Measurements from ENCODE around the gene OTUD5. TPM values are rescaled to one million over a fixed set of nuclear protein-coding genes. Genes with fewer than 3 reads are reported as not detected.

Gene OTUD5
- total RNA-seq, 1 donor from 2014 or later = 21.2 TPM

DNA sequence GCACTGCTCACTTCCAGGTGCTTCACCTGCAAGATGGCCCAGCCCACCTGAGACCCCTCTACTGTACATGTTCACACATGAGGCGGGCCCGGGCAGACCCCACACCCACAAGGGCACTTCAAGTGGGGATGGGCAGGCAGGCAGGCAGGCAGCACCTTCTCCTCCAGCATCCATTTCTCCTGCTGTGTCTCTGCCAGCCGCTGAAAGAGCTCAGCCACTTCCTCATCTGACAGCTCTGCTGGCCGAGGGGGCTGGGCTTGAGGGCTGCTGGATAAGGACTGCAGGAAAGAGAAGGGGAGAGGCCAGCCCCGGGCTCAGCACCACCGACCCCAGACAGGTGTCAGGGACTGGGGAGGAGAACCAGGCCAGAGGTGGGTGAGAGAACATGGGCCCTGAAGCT is 18.7 kb upstream of the OTUD5 start:
- H3K36me3 ChIP-seq = peaks cover 24% of the 10 kb centered on the region
- TF ChIP-seq, protein P1, sequence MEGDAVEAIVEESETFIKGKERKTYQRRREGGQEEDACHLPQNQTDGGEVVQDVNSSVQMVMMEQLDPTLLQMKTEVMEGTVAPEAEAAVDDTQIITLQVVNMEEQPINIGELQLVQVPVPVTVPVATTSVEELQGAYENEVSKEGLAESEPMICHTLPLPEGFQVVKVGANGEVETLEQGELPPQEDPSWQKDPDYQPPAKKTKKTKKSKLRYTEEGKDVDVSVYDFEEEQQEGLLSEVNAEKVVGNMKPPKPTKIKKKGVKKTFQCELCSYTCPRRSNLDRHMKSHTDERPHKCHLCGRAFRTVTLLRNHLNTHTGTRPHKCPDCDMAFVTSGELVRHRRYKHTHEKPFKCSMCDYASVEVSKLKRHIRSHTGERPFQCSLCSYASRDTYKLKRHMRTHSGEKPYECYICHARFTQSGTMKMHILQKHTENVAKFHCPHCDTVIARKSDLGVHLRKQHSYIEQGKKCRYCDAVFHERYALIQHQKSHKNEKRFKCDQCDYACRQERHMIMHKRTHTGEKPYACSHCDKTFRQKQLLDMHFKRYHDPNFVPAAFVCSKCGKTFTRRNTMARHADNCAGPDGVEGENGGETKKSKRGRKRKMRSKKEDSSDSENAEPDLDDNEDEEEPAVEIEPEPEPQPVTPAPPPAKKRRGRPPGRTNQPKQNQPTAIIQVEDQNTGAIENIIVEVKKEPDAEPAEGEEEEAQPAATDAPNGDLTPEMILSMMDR (IDR thresholded peaks at IDR 0.05; ENCODE audit: borderline replicate concordance) = no peak
- no peak overlapping the region for H3K27ac ChIP-seq (replicated peaks)
- no peaks in the 10 kb centered on the region for H3K9me3 ChIP-seq (replicated peaks)
- peaks cover 11% of the 10 kb centered on the region for H3K4me1 ChIP-seq
- no peak for DNase-seq
- no peaks in the 10 kb centered on the region for H3K27me3 ChIP-seq (ENCODE audit: low read depth)
- intact Hi-C loops (cut with micrococcal nuclease) = no loop called here
- H3K4me3 ChIP-seq = no peak overlapping the region

DNA sequence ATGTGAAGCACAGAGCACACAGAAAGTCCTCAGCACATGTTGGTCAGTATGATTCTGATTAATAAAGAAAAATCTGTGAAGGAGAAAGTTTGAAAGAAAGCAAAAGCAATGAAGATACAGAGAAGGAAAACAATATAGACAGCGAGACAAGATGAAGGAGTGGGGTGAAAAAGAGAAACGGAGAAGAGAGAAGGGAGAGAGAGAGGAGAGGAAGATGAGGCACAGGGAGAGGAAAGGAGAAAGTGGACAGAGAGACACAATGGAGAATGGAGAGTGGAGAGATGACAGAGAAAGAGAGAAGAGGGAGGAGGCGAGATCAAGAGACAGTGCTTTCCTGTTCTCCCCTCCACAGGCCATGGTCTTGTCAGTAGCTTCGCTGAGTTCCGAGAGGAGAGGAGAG is 18.1 kb upstream of the OTUD5 start:
- Histone ChIP-seq H3K4me1 (peaks cover 11% of the 10 kb centered on the region), H3K4me3 (no peak overlapping the region), H3K27me3 (ENCODE audit: low read depth) (no peaks in the 10 kb centered on the region), H3K36me3 (peaks cover 21% of the 10 kb centered on the region), H3K9me3 (replicated peaks) (no peaks in the 10 kb centered on the region), H3K27ac (replicated peaks) (no peak overlapping the region)
- DNase-seq = no peak
- TF ChIP-seq, protein P1 (IDR thresholded peaks at IDR 0.05; ENCODE audit: borderline replicate concordance) = no peak
- intact Hi-C loops (cut with micrococcal nuclease) = no loop called here

DNA sequence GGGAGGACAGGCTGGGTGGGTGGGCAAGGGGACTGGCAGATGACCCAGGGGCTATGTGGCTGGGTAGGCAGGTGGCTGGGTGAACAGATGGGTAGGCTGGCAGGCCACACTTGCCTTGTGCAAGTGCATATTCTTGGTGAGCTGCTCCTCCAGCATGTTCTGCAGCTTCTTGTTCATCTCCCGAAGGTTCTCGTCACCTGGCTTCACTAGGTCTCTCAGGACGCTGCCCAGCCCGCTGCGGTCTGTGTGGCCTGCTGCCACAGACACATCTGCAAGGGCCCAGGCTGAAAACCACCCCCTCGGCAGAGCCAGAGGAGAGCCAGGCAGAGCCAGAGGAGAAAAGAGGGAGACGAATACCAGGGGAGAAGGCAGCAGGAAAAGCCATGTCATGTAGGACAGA is 17.6 kb upstream of the OTUD5 start:
- Histone ChIP-seq H3K4me1 (peaks cover 11% of the 10 kb centered on the region), H3K36me3 (peaks cover 21% of the 10 kb centered on the region), H3K27me3 (ENCODE audit: low read depth) (no peaks in the 10 kb centered on the region), H3K27ac (replicated peaks) (no peak overlapping the region), H3K9me3 (replicated peaks) (no peaks in the 10 kb centered on the region), H3K4me3 (no peak overlapping the region)
- DNase-seq = no peak
- TF ChIP-seq, protein P1 (IDR thresholded peaks at IDR 0.05; ENCODE audit: borderline replicate concordance) = no peak
- intact Hi-C loops (cut with micrococcal nuclease) = no loop called here

DNA sequence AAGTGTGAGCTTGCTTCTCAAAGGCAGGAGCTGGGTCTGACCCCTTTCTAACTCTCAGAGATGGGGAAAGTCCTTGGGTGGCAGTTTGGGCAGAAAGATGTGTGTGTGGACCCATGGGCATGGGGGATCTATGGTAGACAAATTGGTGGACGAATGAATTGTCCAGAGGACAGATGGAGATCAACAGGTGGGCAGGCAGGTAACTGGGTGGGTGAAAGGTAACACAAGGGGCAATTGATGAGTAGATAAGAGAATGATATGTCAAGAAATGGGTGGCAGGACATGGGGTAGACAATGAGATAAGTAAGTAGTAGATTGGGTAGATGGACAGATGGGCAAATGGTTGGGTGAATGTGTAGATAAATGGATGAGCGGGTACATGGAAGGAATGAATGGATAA is 17.2 kb upstream of the OTUD5 start:
- peaks cover 11% of the 10 kb centered on the region for H3K4me1 ChIP-seq
- H3K36me3 ChIP-seq = peaks cover 21% of the 10 kb centered on the region
- intact Hi-C loops (cut with micrococcal nuclease) = no loop called here
- TF ChIP-seq, protein P1 (IDR thresholded peaks at IDR 0.05; ENCODE audit: borderline replicate concordance) = no peak
- H3K9me3 ChIP-seq (replicated peaks) = no peaks in the 10 kb centered on the region
- H3K4me3 ChIP-seq = no peak overlapping the region
- no peak for DNase-seq
- H3K27me3 ChIP-seq (ENCODE audit: low read depth) = no peaks in the 10 kb centered on the region
- H3K27ac ChIP-seq (replicated peaks) = no peak overlapping the region

DNA sequence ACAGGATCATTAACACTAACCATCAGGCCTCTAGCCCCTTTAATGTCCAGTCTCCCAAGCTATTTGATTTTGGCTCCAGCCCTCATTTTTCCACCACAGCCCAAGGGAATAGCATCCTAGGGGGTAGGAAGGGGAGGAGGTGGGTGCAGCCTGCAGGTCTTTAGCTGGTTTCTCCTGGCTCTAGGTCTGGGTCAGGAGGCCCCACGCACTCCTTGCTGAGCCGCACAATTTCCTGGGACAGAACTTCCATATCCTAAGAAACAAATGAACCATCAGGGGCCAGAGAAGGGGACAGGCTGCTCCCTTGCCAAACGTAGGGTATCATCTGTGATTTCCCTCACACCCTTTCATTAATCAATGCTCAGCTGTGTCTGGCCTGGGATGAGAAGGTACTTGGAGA is 16.6 kb upstream of the OTUD5 start:
- no peak for DNase-seq
- Histone ChIP-seq H3K9me3 (replicated peaks) (no peaks in the 10 kb centered on the region), H3K27ac (replicated peaks) (no peak overlapping the region), H3K4me3 (no peak overlapping the region), H3K36me3 (peaks cover 21% of the 10 kb centered on the region), H3K4me1 (peaks cover 11% of the 10 kb centered on the region), H3K27me3 (ENCODE audit: low read depth) (no peaks in the 10 kb centered on the region)
- intact Hi-C loops (cut with micrococcal nuclease) = no loop called here
- TF ChIP-seq, protein P1 (IDR thresholded peaks at IDR 0.05; ENCODE audit: borderline replicate concordance) = no peak
